HG03460 (cell line): ENCODE results near the gene TNXB.
"Not testable (repeated sequence)": the region's sequence is repeated elsewhere in the genome, so short reads cannot be mapped to it uniquely, and the experiment has no call there.

Experiments used
- ATAC-seq: cut with Tn5 transposase; IDR thresholded peaks from one replicate; pipeline ENCODE4 v1.9.1; 2021; ENCODE audit not compliant: unreplicated experiment

TNXB gene

DNA sequence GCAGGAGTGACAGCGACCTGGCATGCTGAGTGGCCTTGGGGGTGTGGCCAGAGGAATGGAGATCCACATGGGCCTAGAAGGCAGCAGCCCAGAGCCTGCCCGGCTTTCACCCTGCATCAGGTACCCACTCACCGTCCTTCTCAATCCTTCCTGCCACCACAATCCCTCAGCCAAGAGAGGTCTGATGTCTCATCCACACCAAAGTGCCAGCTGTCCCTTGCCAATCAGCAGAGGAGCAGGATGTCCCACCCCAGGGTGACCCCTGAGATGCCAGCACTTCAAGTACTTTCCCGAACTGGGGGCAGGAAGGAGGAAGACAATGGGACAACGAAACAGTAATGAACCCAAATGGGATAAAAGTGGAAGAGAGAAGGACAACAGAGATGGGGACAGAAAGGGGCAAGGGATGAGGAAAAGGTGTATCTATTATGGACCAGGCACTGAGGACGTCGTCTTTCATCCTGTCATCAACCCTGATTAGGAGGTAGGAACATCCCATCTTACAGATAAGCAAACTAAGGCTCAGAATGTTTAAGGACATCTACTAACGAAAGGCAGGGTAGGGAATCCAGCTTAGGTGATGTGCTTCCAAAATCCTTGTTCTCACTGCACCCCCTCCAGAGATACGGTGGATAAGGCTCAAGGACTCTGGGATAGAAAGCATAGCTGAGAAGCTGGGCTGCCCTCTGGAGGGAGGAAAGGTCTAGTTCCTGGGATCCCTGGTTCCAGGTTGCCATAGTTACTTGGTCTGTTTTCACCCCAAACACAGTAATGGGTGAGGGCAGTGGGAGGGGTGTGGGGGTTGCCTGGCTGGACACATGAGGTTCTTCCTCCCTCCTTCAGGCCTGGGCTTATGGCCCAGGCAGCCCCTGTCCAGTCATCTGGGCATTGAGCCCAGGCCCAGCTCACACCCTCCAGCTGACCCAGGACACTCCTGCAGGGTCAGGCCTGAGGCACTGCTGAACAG lies 4.5 kb upstream of the TNXB start:
- ATAC-seq = no peak

DNA sequence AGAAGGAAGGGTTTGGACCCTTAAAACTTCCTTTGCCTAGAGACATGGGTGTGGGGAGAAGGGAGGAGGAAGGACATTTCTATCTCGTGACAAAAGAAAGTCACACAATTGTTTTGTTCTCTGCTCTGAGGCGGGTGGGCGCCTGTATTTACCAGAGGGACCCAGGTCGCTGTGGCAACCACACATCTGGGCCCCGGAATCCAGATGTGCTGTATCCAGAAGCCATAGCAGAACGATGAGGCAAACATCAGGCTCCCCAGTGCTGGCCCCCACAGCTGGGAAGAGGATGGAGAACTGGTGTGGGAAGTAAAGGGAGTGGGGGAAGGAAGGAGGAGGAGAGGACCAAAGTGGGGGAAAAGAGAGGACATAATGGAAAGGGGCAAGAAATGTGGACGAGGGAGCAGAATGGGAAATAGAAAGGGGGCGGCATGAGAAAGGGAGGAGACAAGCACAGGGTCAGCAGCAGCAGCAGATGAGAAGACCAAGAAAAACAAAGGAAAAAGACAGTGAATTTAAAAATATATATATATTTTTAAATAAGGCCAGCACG lies 3.4 kb upstream of the TNXB start:
- ATAC-seq = no peak

DNA sequence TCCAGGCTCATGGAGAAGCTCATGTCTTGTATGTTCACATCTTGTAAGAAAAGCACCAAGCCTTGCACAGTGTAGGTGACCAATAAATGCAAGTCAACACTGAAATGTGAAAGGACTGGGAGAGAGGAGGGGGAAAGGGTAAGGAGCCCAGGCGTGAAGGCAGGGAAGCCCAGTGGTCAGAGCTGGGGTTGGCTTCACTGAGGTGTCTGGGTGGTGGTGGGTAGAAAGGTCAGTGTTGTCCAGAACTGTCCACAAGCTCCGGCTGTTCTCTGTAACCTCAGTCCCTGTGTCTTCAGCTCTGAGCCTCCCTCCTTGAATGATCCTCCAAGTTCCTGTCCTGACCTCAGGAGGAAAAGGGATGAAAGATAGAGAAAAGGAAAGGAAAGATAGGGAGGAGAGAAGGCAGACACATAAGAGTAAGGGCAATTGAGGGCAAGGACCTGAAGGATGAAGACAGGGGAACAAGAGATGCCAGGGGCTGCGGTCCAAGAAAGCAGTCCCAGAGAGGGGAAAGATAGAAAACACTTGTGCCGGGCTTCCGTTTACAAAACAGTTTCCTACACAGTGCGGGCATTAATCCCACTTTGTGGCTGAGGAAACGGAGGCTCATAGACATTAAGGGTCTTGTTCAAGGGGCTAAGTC lies 2.4 kb upstream of the TNXB start:
- ATAC-seq = no peak

DNA sequence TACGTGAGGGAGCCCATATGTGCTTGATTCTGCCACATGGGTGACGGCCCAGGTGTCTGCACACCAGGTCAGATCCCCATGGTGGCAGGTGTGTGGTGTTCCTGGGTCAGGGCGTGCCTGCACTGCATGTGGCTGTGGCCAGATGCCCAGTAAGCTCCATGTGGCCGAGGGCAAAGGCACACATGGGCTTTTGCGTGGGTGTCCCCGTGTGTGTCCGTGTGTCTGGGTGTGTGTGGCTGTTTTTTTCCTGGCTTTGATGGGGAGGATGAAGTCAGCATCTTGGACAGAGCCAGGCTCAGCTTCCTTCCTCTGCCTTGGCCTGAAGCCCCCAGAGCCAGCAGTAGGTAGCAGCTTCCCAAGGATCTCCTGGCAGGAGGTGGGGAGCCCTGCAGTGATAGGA lies 1.5 kb upstream of the TNXB start:
- ATAC-seq = no peak

DNA sequence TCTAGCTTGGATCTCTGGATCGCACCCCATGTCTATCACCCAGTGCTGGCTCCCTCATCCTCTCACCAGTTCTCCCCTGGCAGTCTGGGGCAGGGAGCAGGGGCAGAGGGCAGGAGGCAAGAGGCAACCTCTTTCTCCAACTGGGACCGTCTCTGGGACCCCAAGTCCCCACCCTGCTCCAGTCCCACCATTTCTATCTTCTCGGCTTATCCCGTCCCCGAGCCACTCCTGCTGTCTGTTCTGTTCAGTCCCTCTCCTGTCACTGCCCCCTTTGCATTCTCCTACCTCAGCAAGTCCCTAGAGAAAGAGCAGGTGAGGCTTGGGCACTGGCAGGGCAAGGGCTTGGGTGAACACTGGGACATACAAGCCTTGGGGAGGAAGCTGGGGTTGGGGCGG lies 625 bp upstream of the TNXB start:
- no peak for ATAC-seq

DNA sequence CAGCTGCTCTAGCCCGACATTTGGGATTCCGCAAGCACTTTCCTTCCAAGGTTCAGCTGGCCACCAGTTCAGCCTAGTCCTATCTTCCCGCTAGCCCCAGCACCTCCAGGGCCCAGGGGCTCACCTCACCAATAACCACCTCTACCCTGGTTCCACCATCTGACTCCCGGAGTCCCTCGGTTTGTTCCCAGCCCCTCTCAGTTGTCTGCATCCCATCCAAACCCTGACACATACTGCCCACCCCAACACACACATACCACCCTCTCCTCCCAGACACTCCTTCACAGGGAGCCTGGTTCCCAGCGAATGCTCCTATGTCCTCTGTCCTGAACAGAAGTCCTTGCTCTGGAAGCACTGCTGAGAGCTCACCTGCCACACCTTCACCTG lies 418 bp downstream of the TNXB start:
- no peak for ATAC-seq

DNA sequence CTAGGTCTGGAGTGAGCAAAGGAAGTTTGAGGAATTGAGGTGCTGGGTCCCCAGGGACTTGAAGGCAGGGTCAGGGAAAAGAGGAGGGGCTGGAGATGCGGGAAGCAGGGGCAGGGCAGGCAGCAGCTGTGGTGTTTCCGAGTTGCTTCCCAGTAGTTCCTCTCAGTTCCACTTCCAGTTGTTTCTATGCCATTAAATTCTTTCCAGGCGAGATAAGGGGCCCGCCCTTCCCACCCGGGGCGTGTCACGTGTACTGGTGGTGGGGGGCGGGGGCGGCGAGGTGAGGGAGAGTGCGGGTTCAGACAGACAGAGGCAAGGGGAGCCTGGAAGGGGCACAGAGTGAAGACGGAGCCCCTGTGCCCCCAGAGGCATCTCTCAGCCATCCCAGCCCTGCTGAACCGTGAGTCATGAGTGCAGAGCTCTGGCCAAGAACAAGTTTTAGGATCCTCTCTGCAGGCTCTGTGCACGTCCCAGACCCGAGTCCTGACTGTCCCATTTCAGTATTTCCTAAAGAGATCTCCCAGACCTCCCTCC lies 977 bp downstream of the TNXB start:
- ATAC-seq = no peak

DNA sequence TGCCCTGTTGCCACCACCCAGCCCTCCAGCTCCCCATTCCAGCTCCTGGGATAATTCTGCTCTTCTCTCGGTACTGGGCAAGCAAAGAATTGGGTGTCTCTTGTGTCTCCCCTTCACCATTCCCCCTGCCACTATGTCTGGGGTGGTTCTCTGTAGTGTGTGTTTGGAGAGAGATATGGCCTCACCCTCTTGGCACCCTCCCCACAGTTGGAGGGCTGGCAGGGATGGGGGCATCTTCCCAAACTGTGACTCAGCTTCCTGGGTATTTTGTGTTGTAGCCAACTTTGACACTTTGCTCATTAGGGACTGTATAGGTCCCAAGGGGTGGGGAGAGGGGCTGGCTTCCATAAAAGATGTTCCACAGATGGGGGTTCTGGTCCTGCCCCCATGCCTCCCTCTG lies 1.7 kb downstream of the TNXB start:
- ATAC-seq = no peak

DNA sequence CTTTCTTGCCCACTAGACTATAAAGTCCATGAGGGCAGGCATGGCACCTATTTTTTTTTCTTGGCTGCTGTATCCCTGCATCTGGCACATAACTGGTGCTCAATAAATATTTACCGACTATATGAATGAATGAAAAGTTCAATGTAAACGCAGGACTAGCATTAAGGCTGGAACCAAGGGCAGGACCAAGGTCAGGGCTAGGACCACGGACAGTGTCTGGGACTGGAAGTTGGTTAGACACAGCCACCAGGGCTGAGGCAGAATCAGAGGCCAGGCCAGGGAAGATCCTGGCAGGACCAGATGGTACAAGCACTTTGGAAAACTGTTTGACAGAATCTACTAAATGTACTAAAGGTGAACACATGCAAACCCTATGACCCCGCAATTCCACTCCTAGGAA lies 3.7 kb downstream of the TNXB start:
- no peak for ATAC-seq

DNA sequence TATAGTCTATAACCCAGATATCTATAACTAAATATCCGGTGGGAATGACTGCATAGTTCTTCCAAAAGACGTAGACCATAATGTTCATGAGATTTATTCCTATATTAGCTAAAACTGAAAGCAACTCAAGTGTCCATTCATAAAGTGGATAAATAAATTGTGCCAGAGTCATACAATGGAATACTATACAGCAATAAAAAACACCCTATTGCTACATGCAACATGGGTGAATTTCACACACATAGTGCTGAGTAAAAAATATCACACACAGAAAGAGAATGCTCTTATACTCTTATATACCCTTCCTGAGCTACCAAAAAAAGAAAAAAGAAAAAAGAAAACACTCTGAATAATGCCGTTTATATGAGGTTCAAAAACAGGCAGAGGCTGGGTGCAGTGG lies 6.9 kb downstream of the TNXB start:
- ATAC-seq = no peak

DNA sequence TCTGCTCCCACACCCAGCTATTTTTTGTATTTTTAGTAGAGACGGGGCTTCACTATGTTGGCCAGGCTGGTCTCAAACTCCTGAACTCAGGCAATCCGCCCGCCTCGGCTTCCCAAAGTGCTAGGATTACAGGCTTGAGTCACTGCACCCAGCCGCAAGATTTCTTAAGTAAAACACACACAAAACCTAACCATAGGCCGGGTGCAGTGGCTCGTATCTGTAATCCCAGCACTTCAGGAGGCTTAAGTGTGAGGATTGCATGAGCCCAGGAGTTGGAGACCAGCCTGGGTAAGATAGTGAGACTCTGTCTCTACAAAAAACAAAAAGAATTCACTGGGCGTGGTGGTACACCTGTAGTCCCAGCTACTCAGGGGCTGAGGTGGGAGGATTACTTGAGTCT lies 8.9 kb downstream of the TNXB start:
- not testable (repeated sequence) for ATAC-seq

DNA sequence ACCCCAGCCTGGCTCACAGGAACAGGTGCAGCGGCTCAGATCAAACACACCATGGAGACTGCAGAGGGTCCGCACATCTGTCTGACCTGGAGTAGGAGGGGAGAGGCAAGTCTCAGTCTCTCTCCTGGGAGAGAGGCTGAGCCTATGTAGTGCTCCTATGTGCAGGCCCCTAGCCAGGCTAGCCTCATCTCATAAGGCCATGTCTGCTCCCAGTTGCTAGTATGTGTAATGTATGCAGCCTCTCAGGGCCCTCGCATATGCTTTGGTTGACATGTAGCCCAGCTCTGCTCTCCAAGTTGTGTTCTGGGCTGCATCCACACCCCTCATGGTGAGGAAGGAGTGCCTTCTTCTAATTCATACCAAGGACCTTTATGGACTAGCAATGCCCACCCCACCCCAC lies 11.8 kb downstream of the TNXB start:
- no peak for ATAC-seq

DNA sequence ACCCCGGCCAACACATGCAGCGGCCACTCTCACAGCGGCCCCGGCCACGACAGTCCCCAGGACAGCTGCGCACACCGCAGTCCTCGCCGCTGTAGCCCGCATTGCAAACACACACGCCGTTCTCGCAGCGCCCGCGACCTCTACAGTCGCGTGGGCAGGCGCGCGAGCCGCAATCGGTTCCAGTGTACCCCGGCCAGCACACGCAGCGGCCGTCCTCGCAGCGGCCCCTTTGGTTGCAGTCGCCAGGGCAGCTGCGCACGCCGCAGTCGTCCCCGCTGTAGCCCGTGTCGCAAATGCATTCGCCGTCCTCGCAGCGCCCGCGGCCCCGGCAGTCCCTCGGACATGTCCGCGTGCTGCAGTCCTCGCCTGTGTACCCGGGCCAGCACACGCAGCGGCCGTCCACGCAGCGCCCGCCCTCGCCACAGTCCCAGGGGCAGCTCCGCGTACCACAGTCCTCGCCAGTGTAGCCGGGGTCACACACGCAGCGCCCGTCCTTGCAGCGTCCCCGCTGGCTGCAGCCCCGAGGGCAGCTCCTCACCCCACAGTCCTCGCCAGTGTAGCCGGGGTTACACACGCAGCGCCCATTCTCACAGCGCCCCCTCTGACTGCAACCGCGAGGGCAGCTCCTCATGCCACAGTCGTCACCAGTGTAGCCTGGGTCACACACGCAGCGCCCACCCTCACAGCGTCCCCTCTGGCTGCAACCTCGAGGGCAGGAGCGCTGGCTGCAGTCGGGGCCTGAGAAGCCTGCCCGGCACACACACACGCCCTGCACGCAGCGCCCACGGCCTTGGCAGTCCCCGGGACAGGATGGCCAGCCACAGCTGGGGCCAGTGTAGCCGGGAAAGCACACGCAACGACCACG lies 12.5 kb downstream of the TNXB start:
- no peak for ATAC-seq

DNA sequence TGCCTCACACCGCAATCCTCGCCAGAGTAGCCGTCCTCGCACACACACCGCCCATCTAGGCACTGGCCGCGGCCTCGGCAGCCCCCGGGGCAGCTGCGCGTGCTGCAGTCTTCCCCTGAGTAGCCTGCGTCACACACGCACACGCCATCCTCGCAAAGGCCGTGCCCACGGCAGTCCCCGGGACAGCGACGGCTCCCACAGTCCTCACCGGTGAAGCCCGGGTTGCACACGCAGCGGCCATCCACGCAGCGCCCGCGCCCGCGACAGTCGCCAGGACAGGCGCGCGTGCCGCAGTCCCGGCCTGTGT lies 13.1 kb downstream of the TNXB start:
- no peak for ATAC-seq

DNA sequence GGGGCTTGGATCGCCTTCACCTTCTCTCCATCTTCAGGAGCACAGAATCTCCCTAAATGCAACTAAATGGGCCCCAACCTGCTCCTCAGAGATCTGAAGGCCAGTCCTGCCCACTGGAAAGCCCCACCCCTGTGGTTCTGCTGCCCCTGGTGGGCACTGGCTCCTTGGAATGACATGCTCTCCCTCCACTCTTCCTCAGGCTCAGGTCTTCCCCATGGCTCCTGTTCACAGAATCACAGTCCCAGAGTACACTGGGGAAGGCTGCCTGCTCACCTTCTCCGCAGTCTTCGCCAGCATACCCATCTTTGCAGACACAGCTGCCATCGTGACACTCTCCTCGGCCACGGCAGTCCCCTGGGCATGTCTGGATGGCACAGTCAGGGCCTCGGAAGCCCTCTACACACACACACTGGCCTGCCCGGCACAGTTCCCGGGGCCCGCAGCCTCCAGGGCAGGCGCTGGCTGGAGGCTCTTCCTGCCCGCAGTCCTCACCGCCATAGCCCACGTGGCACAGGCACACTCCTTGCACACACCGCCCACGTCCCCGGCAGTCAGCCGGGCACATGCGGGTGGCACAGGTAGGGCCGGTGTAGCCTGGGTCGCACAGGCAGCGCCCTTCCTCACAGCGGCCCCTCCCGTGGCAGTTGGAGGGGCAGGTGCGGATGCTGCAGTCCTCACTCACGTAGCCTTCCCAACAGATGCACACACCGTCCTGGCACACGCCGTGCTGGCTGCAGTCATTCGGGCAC lies 13.6 kb downstream of the TNXB start:
- no peak for ATAC-seq

DNA sequence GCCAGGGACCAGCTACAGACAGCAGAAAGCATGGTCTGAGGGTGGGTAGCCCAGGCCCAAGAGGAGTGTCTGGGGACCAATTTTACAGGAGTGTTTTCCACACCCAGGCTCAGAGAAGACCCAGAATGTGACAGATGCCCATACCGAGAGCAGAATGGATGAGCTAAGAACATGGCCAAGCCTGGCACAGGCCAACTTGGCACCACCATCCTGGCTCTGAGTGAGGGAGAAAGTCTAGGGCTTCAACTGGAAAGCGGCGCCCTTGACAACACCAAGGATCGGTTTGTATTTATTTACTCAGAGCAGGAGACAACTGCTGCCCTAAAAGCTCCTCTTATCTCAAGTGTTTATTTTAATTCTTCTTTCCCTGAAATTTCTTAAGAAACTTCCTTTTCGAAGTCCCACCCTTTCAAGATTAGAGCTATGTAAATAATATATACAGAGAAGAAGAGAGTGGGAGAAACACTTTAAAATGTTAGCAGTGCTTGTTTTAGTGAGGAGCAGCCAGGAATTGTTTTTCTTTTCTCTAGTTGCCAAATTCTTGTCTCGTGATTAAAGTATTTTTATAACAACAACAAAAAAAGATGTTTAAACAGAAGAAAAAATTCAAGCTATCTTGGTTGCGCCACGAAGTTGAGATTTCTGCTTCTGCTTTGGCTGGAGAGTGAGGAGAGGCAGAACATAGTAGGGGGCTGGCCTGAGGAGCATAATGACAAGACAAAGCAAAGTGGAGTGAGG lies 16.2 kb downstream of the TNXB start:
- no peak for ATAC-seq

DNA sequence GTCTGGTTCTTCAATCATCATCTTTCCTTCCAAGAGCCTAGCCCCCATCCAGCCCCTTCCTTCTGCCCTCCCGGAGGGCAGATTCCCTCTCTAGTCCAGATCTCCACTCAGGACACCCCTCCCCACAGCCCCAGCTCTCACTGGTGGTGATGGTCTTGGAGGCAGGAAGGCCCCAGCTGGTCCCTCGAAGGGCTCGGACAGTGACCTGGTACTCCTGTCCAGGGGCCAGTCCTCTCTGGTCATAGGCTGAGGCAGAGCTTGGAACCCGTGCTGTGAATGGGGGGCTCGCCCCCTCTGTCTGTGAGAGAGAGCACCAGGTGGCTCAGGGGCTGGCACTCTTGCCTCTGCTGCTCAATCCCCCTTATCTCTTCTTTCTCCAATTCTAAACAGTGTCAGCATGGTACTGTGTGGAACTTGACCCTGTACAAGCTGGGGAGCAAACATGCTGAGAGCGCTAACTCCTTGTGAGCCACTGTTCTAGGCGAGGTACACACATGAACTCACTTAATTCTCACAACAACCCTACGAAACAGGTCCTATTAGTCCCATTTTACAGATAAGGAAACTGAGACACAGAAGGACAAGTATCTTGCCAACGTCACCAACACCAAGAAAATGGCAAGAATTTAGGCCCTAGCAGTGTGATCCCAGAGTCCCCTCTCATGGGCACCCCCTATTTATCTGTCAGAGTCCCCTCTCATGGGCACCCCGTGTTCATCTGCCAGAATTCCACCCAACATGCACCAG lies 19.9 kb downstream of the TNXB start:
- no peak for ATAC-seq

DNA sequence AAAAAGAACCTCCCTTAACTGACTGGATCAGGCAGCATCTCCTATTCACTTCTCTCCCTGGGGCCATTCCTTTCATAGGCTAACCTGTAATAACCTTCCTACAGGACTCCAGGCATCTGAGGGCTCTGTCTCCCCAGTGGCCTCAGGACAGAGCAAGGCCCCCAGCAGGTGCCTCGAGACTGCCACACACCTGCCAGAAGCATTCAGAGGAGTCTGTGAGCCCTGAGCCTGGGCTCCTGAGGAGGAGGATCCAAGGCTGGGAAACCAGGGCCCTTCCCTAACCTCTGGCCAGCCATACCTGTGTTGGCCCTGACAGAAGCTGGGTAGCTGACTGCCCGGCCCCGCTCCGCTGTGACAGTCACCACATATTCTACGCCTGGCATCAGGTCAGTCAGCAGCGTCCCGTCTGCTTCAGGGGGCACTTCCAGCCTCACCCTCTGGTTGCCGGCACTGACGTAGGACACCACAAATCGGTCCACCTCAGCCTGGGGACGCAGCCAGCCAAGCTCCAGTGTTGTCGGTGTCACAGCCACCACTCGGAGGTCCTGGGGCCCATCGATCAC lies 20.6 kb downstream of the TNXB start:
- no peak for ATAC-seq
